HL-60/S4 treated with phorbol 12-myristate 13-acetate at 8.2 ng/mL for 4 days and 3 days (cell line): ENCODE data around the gene PRKG1.

Source experiments
- in situ Hi-C: fragments of 300-500 bp; cut with MboI; formaldehyde crosslinking; loops from 2 replicates; pipeline ENCODE4 v1.15.0; 2022; ENCODE audit warnings: low sequenced_read_pairs

PRKG1 gene

GRCh38 chr10:51629934-51630639 is 555.8 kb downstream of the PRKG1 start:
- in situ Hi-C loops = no loop called here

GRCh38 chr10:51630640-51631005 is 556.3 kb downstream of the PRKG1 start:
- in situ Hi-C loops = no loop called here

GRCh38 chr10:51635436-51635835 is 561.1 kb downstream of the PRKG1 start:
- in situ Hi-C loops = no loop called here

GRCh38 chr10:51638211-51638610 is 563.9 kb downstream of the PRKG1 start:
- in situ Hi-C loops = no loop called here

GRCh38 chr10:51638737-51639136 is 564.5 kb downstream of the PRKG1 start:
- in situ Hi-C loops = no loop called here

- in situ Hi-C loops = no loop called here
Measured at GRCh38 chr10:51640120-51640819, 566.0 kb downstream of the PRKG1 start.

- in situ Hi-C loops = no loop called here
Measured at GRCh38 chr10:51642581-51642980, 568.3 kb downstream of the PRKG1 start.

GRCh38 chr10:51643734-51644133 is 569.4 kb downstream of the PRKG1 start:
- in situ Hi-C loops = no loop called here

GRCh38 chr10:51649064-51649463 is 574.8 kb downstream of the PRKG1 start:
- in situ Hi-C loops = no loop called here

GRCh38 chr10:51651063-51651462 is 576.8 kb downstream of the PRKG1 start:
- in situ Hi-C loops = no loop called here

- in situ Hi-C loops = no loop called here
Measured at GRCh38 chr10:51653025-51653424, 578.7 kb downstream of the PRKG1 start.

GRCh38 chr10:51654918-51655317 is 580.6 kb downstream of the PRKG1 start:
- in situ Hi-C loops = no loop called here

- in situ Hi-C loops = no loop called here
Measured at GRCh38 chr10:51656503-51656902, 582.2 kb downstream of the PRKG1 start.

- in situ Hi-C loops = no loop called here
Measured at GRCh38 chr10:51658000-51658399, 583.7 kb downstream of the PRKG1 start.

- in situ Hi-C loops = no loop called here
Measured at GRCh38 chr10:51659344-51659743, 585.1 kb downstream of the PRKG1 start.

GRCh38 chr10:51663086-51663485 is 588.8 kb downstream of the PRKG1 start:
- in situ Hi-C loops = no loop called here

GRCh38 chr10:51666456-51666855 is 592.2 kb downstream of the PRKG1 start:
- in situ Hi-C loops = no loop called here

GRCh38 chr10:51667678-51668335 is 593.5 kb downstream of the PRKG1 start:
- in situ Hi-C loops = no loop called here

GRCh38 chr10:51668336-51668689 is 594.0 kb downstream of the PRKG1 start:
- in situ Hi-C loops = no loop called here

- in situ Hi-C loops = no loop called here
Measured at GRCh38 chr10:51669041-51669440, 594.8 kb downstream of the PRKG1 start.

GRCh38 chr10:51672039-51672535 is 597.8 kb downstream of the PRKG1 start:
- in situ Hi-C loops = no loop called here

- in situ Hi-C loops = no loop called here
Measured at GRCh38 chr10:51675088-51675487, 600.8 kb downstream of the PRKG1 start.
